ENCODE measurements around the gene KRTAP13-1. TPM values are rescaled to one million over a fixed set of nuclear protein-coding genes. Genes with fewer than 3 reads are reported as not detected.

The KRTAP13-1 gene
- polyA plus RNA-seq, 1 donor from 2014 or later: not detected

DNA sequence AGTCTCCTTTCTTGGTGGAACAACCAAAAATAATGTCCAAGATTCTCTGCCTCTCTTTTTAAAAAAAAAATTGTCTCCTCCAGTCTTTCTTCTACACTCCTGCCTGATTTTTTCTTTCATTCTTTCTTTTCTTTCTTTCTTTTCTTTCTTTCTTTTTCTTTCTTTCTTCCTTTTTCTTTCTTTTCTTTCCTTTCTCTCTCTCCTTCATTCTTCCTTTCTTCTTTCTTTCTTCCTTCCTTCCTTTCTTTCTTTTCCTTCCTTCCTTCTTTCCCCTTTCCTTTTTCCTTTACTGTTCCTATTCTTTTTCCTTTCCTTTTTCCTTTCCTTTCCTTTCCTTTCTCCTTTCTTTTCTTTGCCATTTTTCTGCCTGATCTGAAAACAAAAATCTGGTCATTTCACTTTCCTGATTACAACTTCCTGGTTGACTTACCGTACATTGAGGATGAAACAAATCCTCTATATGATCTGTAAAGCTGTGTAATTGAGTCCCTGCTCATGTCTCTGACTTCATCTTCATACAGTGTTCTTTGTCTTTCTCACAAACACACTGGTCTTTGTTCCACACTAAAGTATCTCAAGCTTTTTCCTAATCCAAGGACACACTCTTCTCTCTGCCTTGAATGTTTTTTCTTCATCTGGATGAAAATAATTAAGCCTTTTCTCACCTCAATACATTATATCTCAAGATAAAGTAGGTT, 41.4 kb upstream of the KRTAP13-1 start:
- Histone ChIP-seq H3K27me3 (ENCODE audit: insufficient read depth, low read depth, low read length) (no peaks in the 10 kb centered on the region), H2AFZ (ENCODE audit: low read depth, low read length) (no peak overlapping the region), H3F3A (ENCODE audit: insufficient read depth, low read length, poor library complexity, severe bottlenecking) (no peaks in the 10 kb centered on the region), H3K79me2 (replicated peaks; ENCODE audit: insufficient read depth, low read length) (no peaks in the 10 kb centered on the region), H3K9ac (ENCODE audit: low read length) (no peak overlapping the region), H3K4me2 (ENCODE audit: low read length) (no peak overlapping the region), H3K4me3 (ENCODE audit: low read length) (no peak overlapping the region), H3K27ac (ENCODE audit: low read length) (no peak overlapping the region), H3K9me3 (ENCODE audit: low read length) (no peaks in the 10 kb centered on the region), H4K20me1 (ENCODE audit: insufficient read depth) (no peaks in the 10 kb centered on the region), H3K9me2 (ENCODE audit: insufficient read depth, low read length) (no peaks in the 10 kb centered on the region), H3K36me3 (ENCODE audit: insufficient read depth, low read length) (no peaks in the 10 kb centered on the region)
- TF ChIP-seq POLR2AphosphoS5 (IDR thresholded peaks at IDR 0.05): no peak
- no peak for TF ChIP-seq SMC3 (conservative IDR thresholded peaks at IDR 0.05; ENCODE audit: poor library complexity)
- no peak for TF ChIP-seq MXI1 (conservative IDR thresholded peaks at IDR 0.05; ENCODE audit: poor library complexity, severe bottlenecking)
- TF ChIP-seq CTCF (IDR thresholded peaks at IDR 0.05; ENCODE audit: poor library complexity, severe bottlenecking): no peak
- TF ChIP-seq EZH2 (IDR thresholded peaks at IDR 0.05; ENCODE audit: borderline replicate concordance, insufficient read depth, low read length, poor library complexity, severe bottlenecking): no peak
- TF ChIP-seq REST (IDR thresholded peaks at IDR 0.05; ENCODE audit: borderline replicate concordance): no peak
- no peak for TF ChIP-seq TAF1 (IDR thresholded peaks at IDR 0.05; ENCODE audit: low read depth)
- TF ChIP-seq RAD21 (conservative IDR thresholded peaks at IDR 0.05): no peak
- no peak for TF ChIP-seq EP300 (conservative IDR thresholded peaks at IDR 0.05; ENCODE audit: poor library complexity, severe bottlenecking)

GRCh38 chr21:30355906-30356305, 39.9 kb upstream of the KRTAP13-1 start:
- Histone ChIP-seq H3K9ac (ENCODE audit: low read length) (no peak overlapping the region), H3K4me2 (ENCODE audit: low read length) (no peak overlapping the region), H3K27me3 (ENCODE audit: insufficient read depth, low read depth, low read length) (no peaks in the 10 kb centered on the region), H3K36me3 (ENCODE audit: insufficient read depth, low read length) (no peaks in the 10 kb centered on the region), H3K9me2 (ENCODE audit: insufficient read depth, low read length) (no peaks in the 10 kb centered on the region), H3K27ac (ENCODE audit: low read length) (no peak overlapping the region), H3K79me2 (replicated peaks; ENCODE audit: insufficient read depth, low read length) (no peaks in the 10 kb centered on the region), H3F3A (ENCODE audit: insufficient read depth, low read length, poor library complexity, severe bottlenecking) (no peaks in the 10 kb centered on the region), H2AFZ (ENCODE audit: low read depth, low read length) (no peak overlapping the region), H3K9me3 (ENCODE audit: low read length) (no peaks in the 10 kb centered on the region), H4K20me1 (ENCODE audit: insufficient read depth) (no peaks in the 10 kb centered on the region), H3K4me3 (ENCODE audit: low read length) (no peak overlapping the region)
- TF ChIP-seq TAF1 (IDR thresholded peaks at IDR 0.05; ENCODE audit: low read depth): no peak
- TF ChIP-seq CTCF (IDR thresholded peaks at IDR 0.05; ENCODE audit: poor library complexity, severe bottlenecking): no peak

Data from neural cell (in vitro differentiated cells).